GM15510 (cell line): Measurements from ENCODE around the gene SIK2.

Experiments used
- POLR2A ChIP-seq: IDR thresholded peaks from 3 replicates; pipeline ENCODE4 v1.6.1; 2011; ENCODE audit warnings: borderline replicate concordance; ENCODE audit not compliant: insufficient read length; ENCODE audit errors: extremely low read depth

Gene SIK2

GRCh38 chr11:111601979-111602864 lies at the start of gene SIK2:
Gene SIK2 (plus strand): TSS chr11:111602449. CDS start chr11:111602564, 115 bp downstream.
- TF ChIP-seq POLR2A, result peak; percentile 37

GRCh38 chr11:111554532-111554931 lies 47.7 kb upstream of the SIK2 start:
- TF ChIP-seq POLR2A, result no peak

- no peak for TF ChIP-seq POLR2A
Measured at GRCh38 chr11:111555255-111555654, 47.0 kb upstream of the SIK2 start.

- TF ChIP-seq POLR2A, result no peak
Measured at GRCh38 chr11:111557425-111558111, 44.7 kb upstream of the SIK2 start.

GRCh38 chr11:111559800-111560464 lies 42.3 kb upstream of the SIK2 start:
- no peak for TF ChIP-seq POLR2A

GRCh38 chr11:111560800-111561199 lies 41.4 kb upstream of the SIK2 start:
- no peak for TF ChIP-seq POLR2A

- TF ChIP-seq POLR2A, result no peak
Measured at GRCh38 chr11:111561306-111561705, 40.9 kb upstream of the SIK2 start.

GRCh38 chr11:111561791-111562325 lies 40.4 kb upstream of the SIK2 start:
- TF ChIP-seq POLR2A, result no peak

- no peak for TF ChIP-seq POLR2A
Measured at GRCh38 chr11:111562692-111563389, 39.4 kb upstream of the SIK2 start.

- no peak for TF ChIP-seq POLR2A
Measured at GRCh38 chr11:111565114-111565720, 37.0 kb upstream of the SIK2 start.

- no peak for TF ChIP-seq POLR2A
Measured at GRCh38 chr11:111566324-111566723, 35.9 kb upstream of the SIK2 start.

GRCh38 chr11:111569476-111569875 lies 32.8 kb upstream of the SIK2 start:
- no peak for TF ChIP-seq POLR2A

- no peak for TF ChIP-seq POLR2A
Measured at GRCh38 chr11:111570796-111571195, 31.5 kb upstream of the SIK2 start.
